Mammary epithelial cell (primary cell): Measurements from ENCODE around the gene ADAM12.

Experiments used
- EZH2 ChIP-seq: IDR thresholded peaks from 2 replicates; pipeline ENCODE4 v1.6.1; 2012; ENCODE audit warnings: low read length, inconsistent platforms, borderline replicate concordance
- TF ChIP-seq, protein P1 (sequence below), 2 donors: IDR thresholded peaks in 1 of 2; conservative IDR thresholded peaks in 1 of 2; 2 replicates each; pipeline ENCODE4 v1.5.1; 2011 to 2012; ENCODE audit warnings: inconsistent platforms in 2 of 2, low read length in 2 of 2, mild to moderate bottlenecking in 2 of 2, control low read depth in 1 of 2, low read depth in 1 of 2; ENCODE audit not compliant: insufficient read depth in 1 of 2; ENCODE audit errors: extremely low read depth in 1 of 2

- TF ChIP-seq, protein P1, sequence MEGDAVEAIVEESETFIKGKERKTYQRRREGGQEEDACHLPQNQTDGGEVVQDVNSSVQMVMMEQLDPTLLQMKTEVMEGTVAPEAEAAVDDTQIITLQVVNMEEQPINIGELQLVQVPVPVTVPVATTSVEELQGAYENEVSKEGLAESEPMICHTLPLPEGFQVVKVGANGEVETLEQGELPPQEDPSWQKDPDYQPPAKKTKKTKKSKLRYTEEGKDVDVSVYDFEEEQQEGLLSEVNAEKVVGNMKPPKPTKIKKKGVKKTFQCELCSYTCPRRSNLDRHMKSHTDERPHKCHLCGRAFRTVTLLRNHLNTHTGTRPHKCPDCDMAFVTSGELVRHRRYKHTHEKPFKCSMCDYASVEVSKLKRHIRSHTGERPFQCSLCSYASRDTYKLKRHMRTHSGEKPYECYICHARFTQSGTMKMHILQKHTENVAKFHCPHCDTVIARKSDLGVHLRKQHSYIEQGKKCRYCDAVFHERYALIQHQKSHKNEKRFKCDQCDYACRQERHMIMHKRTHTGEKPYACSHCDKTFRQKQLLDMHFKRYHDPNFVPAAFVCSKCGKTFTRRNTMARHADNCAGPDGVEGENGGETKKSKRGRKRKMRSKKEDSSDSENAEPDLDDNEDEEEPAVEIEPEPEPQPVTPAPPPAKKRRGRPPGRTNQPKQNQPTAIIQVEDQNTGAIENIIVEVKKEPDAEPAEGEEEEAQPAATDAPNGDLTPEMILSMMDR (conservative IDR thresholded peaks at IDR 0.05 in 1 of 2, IDR thresholded peaks at IDR 0.05 in 1 of 2; ENCODE audit: extremely low read depth in 1 of 2, insufficient read depth in 1 of 2, low read depth in 1 of 2, low read length in 2 of 2): no peak
- TF ChIP-seq EZH2: no peak
These were observed 317.6 kb downstream of the ADAM12 start for GRCh38 chr10:126070476-126071215.
